PC-9 (cell line): Measurements from ENCODE around the gene THADA. TPM values are rescaled to one million over a fixed set of nuclear protein-coding genes. Genes with fewer than 3 reads are reported as not detected.

Source experiments
- BruUV-seq: library from RNA; stranded (reverse); fragments of 400-500 nt; replicated peaks from 2 replicates; lab custom pipeline; 2021; lab: Mats Ljungman, UMichigan
- CTCF ChIA-PET: fragments of 300-600 bp; sonication (Branson Sonifier 250); formaldehyde crosslinking; loops from one replicate; lab custom pipeline; 2022; ENCODE audit warnings: antibody characterized with exemption; lab: Charles Lee
- POLR2A ChIA-PET: fragments of 300-600 bp; sonication (Branson Sonifier 250); formaldehyde crosslinking; loops from one replicate; lab custom pipeline; 2022; ENCODE audit warnings: antibody characterized with exemption; ENCODE audit not compliant: unreplicated experiment; lab: Charles Lee
- DNase-seq, 2 experiments: peaks; one replicate each; pipeline versions ENCODE4 v3.0.0 to v3.0.0-alpha.2; 2015 to 2022; ENCODE audit warnings: mixed read lengths in 1 of 2
- H2AFZ ChIP-seq: fragments of 200-600 bp; sonication (generic); 2 replicates; pipeline ENCODE4 v1.8.1; 2017; ENCODE audit warnings: antibody characterized with exemption
- H3F3A ChIP-seq: fragments of 200-600 bp; sonication (generic); 2 replicates; pipeline ENCODE4 v1.8.1; 2017; ENCODE audit warnings: antibody characterized with exemption, mild to moderate bottlenecking, low read depth; ENCODE audit not compliant: insufficient read depth
- H3K27ac ChIP-seq: fragments of 200-600 bp; sonication (generic); 2 replicates; pipeline ENCODE4 v1.6.1; 2016; ENCODE audit warnings: mixed run types
- H3K27me3 ChIP-seq: fragments of 200-600 bp; sonication (generic); 2 replicates; pipeline ENCODE4 v1.6.1; 2016; ENCODE audit warnings: low read depth, mixed run types; ENCODE audit not compliant: insufficient read depth
- H3K36me3 ChIP-seq: fragments of 200-600 bp; sonication (generic); 2 replicates; pipeline ENCODE4 v1.6.1; 2016; ENCODE audit warnings: low read depth, mixed run types
- H3K4me1 ChIP-seq: fragments of 200-600 bp; sonication (generic); replicated peaks from 2 replicates; pipeline ENCODE4 v1.6.1; 2016; ENCODE audit warnings: mixed run types; ENCODE audit not compliant: insufficient read depth
- H3K4me2 ChIP-seq: fragments of 200-600 bp; sonication (generic); 2 replicates; pipeline ENCODE4 v1.6.1; 2017; ENCODE audit warnings: mixed run types
- H3K4me3 ChIP-seq: fragments of 200-600 bp; sonication (generic); 2 replicates; pipeline ENCODE4 v1.6.1; 2016; ENCODE audit warnings: mixed run types
- H3K79me2 ChIP-seq: fragments of 200-600 bp; sonication (generic); 2 replicates; pipeline ENCODE4 v1.6.1; 2017; ENCODE audit warnings: low read depth, mixed run types
- H3K9me2 ChIP-seq: fragments of 200-600 bp; sonication (generic); 2 replicates; pipeline ENCODE4 v1.8.1; 2017; ENCODE audit warnings: mild to moderate bottlenecking; ENCODE audit not compliant: insufficient read depth
- H3K9me3 ChIP-seq: fragments of 200-600 bp; sonication (generic); 2 replicates; pipeline ENCODE4 v1.8.1; 2016; ENCODE audit warnings: low read depth; ENCODE audit not compliant: insufficient read depth
- H4K20me1 ChIP-seq: fragments of 200-600 bp; sonication (generic); 2 replicates; pipeline ENCODE4 v1.8.1; 2017; ENCODE audit not compliant: insufficient read depth
- EZH2 ChIP-seq: fragments of 200-600 bp; sonication (generic); IDR thresholded peaks from 2 replicates; pipeline ENCODE4 v1.8.0; 2017; ENCODE audit warnings: antibody characterized with exemption, low read depth
- intact Hi-C: fragments of 100-400 bp; cut with micrococcal nuclease; formaldehyde crosslinking; loops from one replicate; pipeline ENCODE4 v1.10.0; 2022; ENCODE audit not compliant: unreplicated experiment
- total RNA-seq: library from RNA; stranded (reverse); gene quantifications from 2 replicates; pipeline ENCODE4 v1.2.3, GENCODE V29; 2021
- TF ChIP-seq, protein P1 (sequence below): fragments of 200-600 bp; sonication (generic); conservative IDR thresholded peaks from 2 replicates; pipeline ENCODE4 v1.6.1; 2017; ENCODE audit warnings: mixed run types, antibody characterized with exemption, mild to moderate bottlenecking, moderate library complexity

The THADA gene
- total RNA-seq, 1 experiment from 2014 or later, result 28.1 TPM

GRCh38 chr2:43199492-43200488, 396.0 kb downstream of the THADA start:
- TSS peak; percentile 31 for BruUV-seq
- CTCF ChIA-PET, result no interaction called here
- H3K27ac ChIP-seq, result peak overlapping the region; percentile 86
- H3K4me2 ChIP-seq, result peak overlapping the region; percentile 46
- no peak for TF ChIP-seq EZH2
- TF ChIP-seq, protein P1, sequence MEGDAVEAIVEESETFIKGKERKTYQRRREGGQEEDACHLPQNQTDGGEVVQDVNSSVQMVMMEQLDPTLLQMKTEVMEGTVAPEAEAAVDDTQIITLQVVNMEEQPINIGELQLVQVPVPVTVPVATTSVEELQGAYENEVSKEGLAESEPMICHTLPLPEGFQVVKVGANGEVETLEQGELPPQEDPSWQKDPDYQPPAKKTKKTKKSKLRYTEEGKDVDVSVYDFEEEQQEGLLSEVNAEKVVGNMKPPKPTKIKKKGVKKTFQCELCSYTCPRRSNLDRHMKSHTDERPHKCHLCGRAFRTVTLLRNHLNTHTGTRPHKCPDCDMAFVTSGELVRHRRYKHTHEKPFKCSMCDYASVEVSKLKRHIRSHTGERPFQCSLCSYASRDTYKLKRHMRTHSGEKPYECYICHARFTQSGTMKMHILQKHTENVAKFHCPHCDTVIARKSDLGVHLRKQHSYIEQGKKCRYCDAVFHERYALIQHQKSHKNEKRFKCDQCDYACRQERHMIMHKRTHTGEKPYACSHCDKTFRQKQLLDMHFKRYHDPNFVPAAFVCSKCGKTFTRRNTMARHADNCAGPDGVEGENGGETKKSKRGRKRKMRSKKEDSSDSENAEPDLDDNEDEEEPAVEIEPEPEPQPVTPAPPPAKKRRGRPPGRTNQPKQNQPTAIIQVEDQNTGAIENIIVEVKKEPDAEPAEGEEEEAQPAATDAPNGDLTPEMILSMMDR, result no peak
- H3F3A ChIP-seq, result peaks cover 24% of the 10 kb centered on the region
- no peaks in the 10 kb centered on the region for H3K36me3 ChIP-seq
- intact Hi-C loops, result loop anchor here (2.0 kb wide), 3 partner anchors 15 to 31 kb away; no protein-coding TSS in a partner anchor
- peaks cover 40% of the 10 kb centered on the region for H3K4me1 ChIP-seq
- POLR2A ChIA-PET, result no interaction called here
- no peak overlapping the region for H2AFZ ChIP-seq
- no peak overlapping the region for H3K4me3 ChIP-seq
- no peaks in the 10 kb centered on the region for H3K79me2 ChIP-seq
- H4K20me1 ChIP-seq, result no peaks in the 10 kb centered on the region
- DNase-seq, result peak; percentile 93 to 98
- H3K9me2 ChIP-seq, result no peaks in the 10 kb centered on the region
- H3K27me3 ChIP-seq, result no peaks in the 10 kb centered on the region
- H3K9me3 ChIP-seq, result no peaks in the 10 kb centered on the region

DNA sequence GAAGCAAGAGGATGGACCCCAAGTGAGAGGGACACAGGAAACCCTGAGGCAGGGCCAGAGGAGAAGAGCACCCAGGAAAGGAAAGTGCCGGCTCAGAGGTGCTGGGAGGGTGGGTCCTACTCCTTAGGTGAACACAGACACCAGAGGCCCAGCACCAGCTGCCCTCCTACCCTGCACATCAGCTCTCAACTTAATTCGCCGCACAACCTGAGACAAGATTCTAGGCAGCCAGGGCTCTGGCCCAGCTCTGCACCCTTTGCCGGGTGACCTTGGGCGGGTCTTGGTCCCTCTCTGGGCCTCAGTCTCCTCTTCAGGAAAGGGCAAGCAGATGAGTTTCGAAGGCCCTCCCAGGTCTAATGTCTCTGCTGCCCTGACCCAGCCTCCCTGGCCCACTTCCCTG, 397.6 kb downstream of the THADA start:
- no peak overlapping the region for H3K4me3 ChIP-seq
- H3K4me1 ChIP-seq, result peaks cover 52% of the 10 kb centered on the region
- no peak for DNase-seq
- H3F3A ChIP-seq, result peaks cover 24% of the 10 kb centered on the region
- no peaks in the 10 kb centered on the region for H4K20me1 ChIP-seq
- H3K36me3 ChIP-seq, result no peaks in the 10 kb centered on the region
- H3K27me3 ChIP-seq, result no peaks in the 10 kb centered on the region
- no peaks in the 10 kb centered on the region for H3K9me2 ChIP-seq
- H2AFZ ChIP-seq, result no peak overlapping the region
- H3K79me2 ChIP-seq, result no peaks in the 10 kb centered on the region
- no peaks in the 10 kb centered on the region for H3K9me3 ChIP-seq
- ChIA-PET CTCF (no interaction called here), POLR2A (no interaction called here)
- BruUV-seq, result no TSS peak
- intact Hi-C loops, result no loop called here
- no peak for TF ChIP-seq EZH2
- TF ChIP-seq, protein P1, result no peak
- H3K4me2 ChIP-seq, result no peak overlapping the region
- no peak overlapping the region for H3K27ac ChIP-seq

GRCh38 chr2:43197588-43197896, 398.3 kb downstream of the THADA start:
- H3K4me1 ChIP-seq, result peaks cover 53% of the 10 kb centered on the region
- no peaks in the 10 kb centered on the region for H3K79me2 ChIP-seq
- ChIA-PET CTCF (no interaction called here), POLR2A (interaction anchor here (0.6 kb wide), 1 partner anchor 284 kb away, joined by 6 read pairs; no protein-coding TSS in a partner anchor)
- H3K36me3 ChIP-seq, result no peaks in the 10 kb centered on the region
- peaks cover 24% of the 10 kb centered on the region for H3F3A ChIP-seq
- H3K9me2 ChIP-seq, result no peaks in the 10 kb centered on the region
- DNase-seq, result no peak
- H3K9me3 ChIP-seq, result no peaks in the 10 kb centered on the region
- no peak overlapping the region for H3K27ac ChIP-seq
- no peak for TF ChIP-seq EZH2
- TF ChIP-seq, protein P1, result no peak
- H3K27me3 ChIP-seq, result no peaks in the 10 kb centered on the region
- no peak overlapping the region for H2AFZ ChIP-seq
- H3K4me3 ChIP-seq, result no peak overlapping the region
- no TSS peak for BruUV-seq
- H3K4me2 ChIP-seq, result no peak overlapping the region
- intact Hi-C loops, result no loop called here
- H4K20me1 ChIP-seq, result no peaks in the 10 kb centered on the region
